Gastroesophageal sphincter (tissue), 4 donors: ENCODE data around the gene GAS1. TPM values are rescaled to one million over a fixed set of nuclear protein-coding genes. Genes with fewer than 3 reads are reported as not detected.

Experiments
- ATAC-seq: fragments of 150-250 bp; one replicate; pipeline ENCODE4 v1.9.1; 2016; ENCODE audit warnings: mild to moderate bottlenecking, moderate library complexity
- H3K27ac ChIP-seq, 4 donors: fragments of 200-600 bp; sonication (generic) in 3 of 4; 1 replicate in 3 of 4; 2 replicates in 1 of 4; pipeline ENCODE4 v1.5.1; 2016 to 2019
- H3K27me3 ChIP-seq: fragments of 200-600 bp; sonication (generic); one replicate; pipeline ENCODE4 v1.5.1; 2019
- H3K36me3 ChIP-seq, 2 donors: fragments of 200-600 bp; sonication (generic); one replicate each; pipeline ENCODE4 v1.5.1; 2019; ENCODE audit warnings: control low read depth in 1 of 2
- H3K4me1 ChIP-seq, 3 donors: fragments of 200-600 bp; sonication (generic); 1 replicate in 2 of 3; 2 replicates in 1 of 3; pipeline ENCODE4 v1.5.1; 2016 to 2019; ENCODE audit warnings: control low read depth in 2 of 3
- H3K4me3 ChIP-seq, 2 donors: fragments of 200-600 bp; sonication (generic); one replicate each; pipeline ENCODE4 v1.5.1; 2019; ENCODE audit warnings: mild to moderate bottlenecking in 1 of 2, moderate library complexity in 1 of 2
- H3K9me3 ChIP-seq, 3 donors: fragments of 200-600 bp; sonication (generic); one replicate each; pipeline ENCODE4 v1.5.1; 2017 to 2019; ENCODE audit warnings: control low read depth in 2 of 3
- CTCF ChIP-seq, 4 experiments: fragments of 200-600 bp in 2 of 4; fragments of 450-650 bp in 2 of 4; sonication (generic) in 1 of 4; IDR thresholded peaks; one replicate each; pipeline ENCODE4 v1.5.1; 2017 to 2019; ENCODE audit warnings: antibody characterized with exemption in 4 of 4, mild to moderate bottlenecking in 2 of 4, moderate library complexity in 2 of 4
- EP300 ChIP-seq: sonication (generic); formaldehyde crosslinking; IDR thresholded peaks from one replicate; pipeline ENCODE4 v1.6.1; 2017; ENCODE audit warnings: antibody characterized with exemption, mild to moderate bottlenecking
- POLR2A ChIP-seq, 2 donors: fragments of 450-650 bp; IDR thresholded peaks; one replicate each; pipeline ENCODE4 v1.6.1; 2017; ENCODE audit warnings: antibody characterized with exemption in 2 of 2, mild to moderate bottlenecking in 2 of 2, moderate library complexity in 1 of 2
- POLR2AphosphoS5 ChIP-seq: sonication (generic); formaldehyde crosslinking; IDR thresholded peaks from one replicate; pipeline ENCODE4 v1.6.1; 2017; ENCODE audit warnings: antibody characterized with exemption
- WGBS, 2 donors: methylation state at CpG; one replicate each; pipeline ENCODE4 v1.1.5; 2018; ENCODE audit warnings: low coverage in 1 of 2; 5-methylcytosine and 5-hydroxymethylcytosine counted together
- total RNA-seq, 4 donors: library from RNA; depleted of rRNA; stranded (reverse); fragments of >200 nt; gene quantifications; one replicate each; pipeline ENCODE4 v1.1.0, GENCODE V29; 2016

The GAS1 gene
- total RNA-seq, 4 donors from 2014 or later = 65.7 to 167 (median 90.5) TPM

- Histone ChIP-seq H3K27ac (no peak overlapping the region), H3K36me3 (no peaks in the 10 kb centered on the region), H3K4me1 (no peaks in the 10 kb centered on the region), H3K27me3 (no peaks in the 10 kb centered on the region), H3K9me3 (peaks cover 0 to 5% (median 0%) of the 10 kb centered on the region in 3 donors), H3K4me3 (no peak overlapping the region)
- 88 to 94% methylated on average over 2 to 3 of the region's 3 CpGs for WGBS, 2 donors
- TF ChIP-seq CTCF (IDR thresholded peaks at IDR 0.05) (no peak), POLR2A (IDR thresholded peaks at IDR 0.05) (no peak), POLR2AphosphoS5 (no peak), EP300 (no peak)
- ATAC-seq = no peak
These were observed 35.1 kb downstream of the GAS1 start for GRCh38 chr9:86912210-86912609.

- 59 to 94% methylated on average over 2 of the region's 2 CpGs for WGBS, 2 donors
- no peak overlapping the region for H3K4me3 ChIP-seq
- no peaks in the 10 kb centered on the region for H3K27me3 ChIP-seq
- H3K36me3 ChIP-seq = no peaks in the 10 kb centered on the region
- no peak overlapping the region for H3K27ac ChIP-seq
- TF ChIP-seq POLR2A (IDR thresholded peaks at IDR 0.05) = no peak
- no peak for TF ChIP-seq EP300
- TF ChIP-seq CTCF (IDR thresholded peaks at IDR 0.05) = no peak
- TF ChIP-seq POLR2AphosphoS5 = no peak
- H3K4me1 ChIP-seq = no peaks in the 10 kb centered on the region
- H3K9me3 ChIP-seq = peaks cover 0 to 15% (median 0%) of the 10 kb centered on the region in 3 donors
- ATAC-seq = no peak
These were observed 37.9 kb downstream of the GAS1 start for GRCh38 chr9:86909388-86909787.

GRCh38 chr9:86908261-86908660 lies 39.0 kb downstream of the GAS1 start:
- TF ChIP-seq POLR2A (IDR thresholded peaks at IDR 0.05) (no peak), POLR2AphosphoS5 (no peak), EP300 (no peak), CTCF (IDR thresholded peaks at IDR 0.05) (no peak)
- no peak overlapping the region for H3K4me3 ChIP-seq
- H3K27me3 ChIP-seq = peaks cover under 1% of the 10 kb centered on the region
- no peak overlapping the region for H3K27ac ChIP-seq
- ATAC-seq = no peak
- H3K36me3 ChIP-seq = no peaks in the 10 kb centered on the region
- H3K4me1 ChIP-seq = peaks cover 0 to 4% (median 0%) of the 10 kb centered on the region in 3 donors
- 93 to 95% methylated on average over 2 to 3 of the region's 3 CpGs for WGBS, 2 donors
- H3K9me3 ChIP-seq = peaks cover 0 to 15% (median 0%) of the 10 kb centered on the region in 3 donors

- Histone ChIP-seq H3K36me3 (no peaks in the 10 kb centered on the region), H3K9me3 (peaks cover 0 to 15% (median 0%) of the 10 kb centered on the region in 3 donors), H3K27me3 (peaks cover 10% of the 10 kb centered on the region), H3K27ac (no peak overlapping the region), H3K4me3 (no peak overlapping the region), H3K4me1 (peaks cover 0 to 10% (median 4%) of the 10 kb centered on the region in 3 donors)
- 15 to 30% methylated on average over 1 of the region's 1 CpG for WGBS, 2 donors
- TF ChIP-seq POLR2A (IDR thresholded peaks at IDR 0.05) (no peak), POLR2AphosphoS5 (no peak), EP300 (no peak), CTCF (IDR thresholded peaks at IDR 0.05) (no peak)
- ATAC-seq = no peak
These were observed 40.0 kb downstream of the GAS1 start for GRCh38 chr9:86907346-86907745.

- 83% methylated on average over 1 of the region's 2 CpGs; no CpG with 5 or more reads in 1 of the 2 donors for WGBS, 2 donors
- Histone ChIP-seq H3K27me3 (peaks cover 10% of the 10 kb centered on the region), H3K27ac (no peak overlapping the region), H3K4me3 (no peak overlapping the region), H3K4me1 (peaks cover 0 to 10% (median 4%) of the 10 kb centered on the region in 3 donors), H3K9me3 (peaks cover 0 to 10% (median 0%) of the 10 kb centered on the region in 3 donors), H3K36me3 (no peaks in the 10 kb centered on the region)
- no peak for ATAC-seq
- TF ChIP-seq EP300 (no peak), POLR2A (IDR thresholded peaks at IDR 0.05) (no peak), POLR2AphosphoS5 (no peak), CTCF (IDR thresholded peaks at IDR 0.05) (no peak)
These were observed 43.6 kb downstream of the GAS1 start for GRCh38 chr9:86903734-86904085.
